ENCODE results near the gene TRAPPC12.

TRAPPC12 gene

GRCh38 chr2:3482363-3482821 is 102.9 kb downstream of the TRAPPC12 start:
- Histone ChIP-seq H3K18ac (ENCODE audit: low read length) (peak overlapping the region; percentile 25), H2BK15ac (ENCODE audit: low read length) (no peak overlapping the region), H2AK5ac (ENCODE audit: low read depth, low read length) (peak overlapping the region; percentile 80), H2BK120ac (ENCODE audit: low read depth, low read length) (no peak overlapping the region), H2BK5ac (ENCODE audit: low read length) (no peak overlapping the region), H3K4ac (ENCODE audit: low read length) (no peak overlapping the region), H2BK12ac (ENCODE audit: low read length) (no peak overlapping the region), H3K4me1 (ENCODE audit: control insufficient read depth in 2 of 2, insufficient read depth in 1 of 2, low read depth in 1 of 2, low read length in 2 of 2) (no peaks in the 10 kb centered on the region), H3K4me2 (ENCODE audit: insufficient read depth, low read length, poor library complexity, severe bottlenecking) (no peak overlapping the region), H4K8ac (ENCODE audit: low read depth, low read length) (no peak overlapping the region), H3K9ac (ENCODE audit: low read depth, low read length, poor library complexity) (no peak overlapping the region), H3K9me3 (replicated peaks in 1 of 2; ENCODE audit: control insufficient read depth in 2 of 2, insufficient read depth in 1 of 2, low read depth in 1 of 2, low read length in 2 of 2) (peaks cover 0 to 19% of the 10 kb centered on the region in 2 donors), H3K27ac (replicated peaks; ENCODE audit: low read length) (no peak overlapping the region), H3K4me3 (ENCODE audit: low read length in 2 of 2) (no peak overlapping the region), H4K91ac (ENCODE audit: low read depth, low read length, poor library complexity) (no peak overlapping the region), H2AFZ (ENCODE audit: low read length) (no peak overlapping the region), H3K36me3 (replicated peaks in 1 of 2; ENCODE audit: control insufficient read depth in 2 of 2, insufficient read depth in 2 of 2, low read length in 2 of 2) (peaks cover 4 to 54% of the 10 kb centered on the region in 2 donors), H3K23ac (ENCODE audit: low read depth, low read length, poor library complexity) (peak overlapping the region; percentile 78), H3K79me1 (ENCODE audit: low read depth, low read length) (peaks cover 2% of the 10 kb centered on the region), H3K14ac (ENCODE audit: low read length) (peak overlapping the region; percentile 9), H3K27me3 (ENCODE audit: control insufficient read depth in 3 of 3, insufficient read depth in 3 of 3, low read depth in 1 of 3, low read length in 3 of 3) (no peaks in the 10 kb centered on the region)
- DNase-seq (ENCODE audit: low spot score): no peak
- WGBS, 2 donors (ENCODE audit: extremely low coverage in 2 of 2, insufficient read length in 2 of 2, insufficient replicate concordance in 1 of 2): no CpG with 5 or more reads among the region's 20 CpGs

GRCh38 chr2:3483227-3483985 is 103.9 kb downstream of the TRAPPC12 start:
- Histone ChIP-seq H2AK5ac (ENCODE audit: low read depth, low read length) (peak overlapping the region; percentile 50), H4K91ac (ENCODE audit: low read depth, low read length, poor library complexity) (no peak overlapping the region), H3K4me1 (ENCODE audit: control insufficient read depth in 2 of 2, insufficient read depth in 1 of 2, low read depth in 1 of 2, low read length in 2 of 2) (no peaks in the 10 kb centered on the region), H3K79me1 (ENCODE audit: low read depth, low read length) (peaks cover 2% of the 10 kb centered on the region), H3K36me3 (replicated peaks in 1 of 2; ENCODE audit: control insufficient read depth in 2 of 2, insufficient read depth in 2 of 2, low read length in 2 of 2) (peaks cover 4 to 48% of the 10 kb centered on the region in 2 donors), H3K23ac (ENCODE audit: low read depth, low read length, poor library complexity) (peak overlapping the region; percentile 29), H3K4ac (ENCODE audit: low read length) (no peak overlapping the region), H3K4me2 (ENCODE audit: insufficient read depth, low read length, poor library complexity, severe bottlenecking) (no peak overlapping the region), H2BK5ac (ENCODE audit: low read length) (no peak overlapping the region), H3K9me3 (replicated peaks in 1 of 2; ENCODE audit: control insufficient read depth in 2 of 2, insufficient read depth in 1 of 2, low read depth in 1 of 2, low read length in 2 of 2) (peaks cover 0 to 21% of the 10 kb centered on the region in 2 donors), H3K9ac (ENCODE audit: low read depth, low read length, poor library complexity) (peak overlapping the region; percentile 63), H3K14ac (ENCODE audit: low read length) (no peak overlapping the region), H3K4me3 (ENCODE audit: low read length in 2 of 2) (no peak overlapping the region), H4K8ac (ENCODE audit: low read depth, low read length) (no peak overlapping the region), H2BK12ac (ENCODE audit: low read length) (no peak overlapping the region), H2BK15ac (ENCODE audit: low read length) (no peak overlapping the region), H2BK120ac (ENCODE audit: low read depth, low read length) (no peak overlapping the region), H3K18ac (ENCODE audit: low read length) (no peak overlapping the region), H3K27ac (replicated peaks; ENCODE audit: low read length) (no peak overlapping the region), H2AFZ (ENCODE audit: low read length) (no peak overlapping the region), H3K27me3 (ENCODE audit: control insufficient read depth in 3 of 3, insufficient read depth in 3 of 3, low read depth in 1 of 3, low read length in 3 of 3) (no peaks in the 10 kb centered on the region)
- DNase-seq (ENCODE audit: low spot score): no peak
- no CpG with 5 or more reads among the region's 30 CpGs for WGBS, 2 donors (ENCODE audit: extremely low coverage in 2 of 2, insufficient read length in 2 of 2, insufficient replicate concordance in 1 of 2)

- Histone ChIP-seq H2AK5ac (ENCODE audit: low read depth, low read length) (peak overlapping the region; percentile 50), H2AFZ (ENCODE audit: low read length) (no peak overlapping the region), H4K91ac (ENCODE audit: low read depth, low read length, poor library complexity) (no peak overlapping the region), H2BK12ac (ENCODE audit: low read length) (no peak overlapping the region), H3K14ac (ENCODE audit: low read length) (no peak overlapping the region), H3K23ac (ENCODE audit: low read depth, low read length, poor library complexity) (peak overlapping the region; percentile 86), H2BK15ac (ENCODE audit: low read length) (no peak overlapping the region), H3K18ac (ENCODE audit: low read length) (peak overlapping the region; percentile 45), H3K4me2 (ENCODE audit: insufficient read depth, low read length, poor library complexity, severe bottlenecking) (no peak overlapping the region), H3K9me3 (replicated peaks in 1 of 2; ENCODE audit: control insufficient read depth in 2 of 2, insufficient read depth in 1 of 2, low read depth in 1 of 2, low read length in 2 of 2) (peaks cover 0 to 21% of the 10 kb centered on the region in 2 donors), H3K79me1 (ENCODE audit: low read depth, low read length) (peaks cover 2% of the 10 kb centered on the region), H3K36me3 (replicated peaks in 1 of 2; ENCODE audit: control insufficient read depth in 2 of 2, insufficient read depth in 2 of 2, low read length in 2 of 2) (peaks cover 1 to 40% of the 10 kb centered on the region in 2 donors), H4K8ac (ENCODE audit: low read depth, low read length) (no peak overlapping the region), H2BK5ac (ENCODE audit: low read length) (no peak overlapping the region), H3K27me3 (ENCODE audit: control insufficient read depth in 3 of 3, insufficient read depth in 3 of 3, low read depth in 1 of 3, low read length in 3 of 3) (no peaks in the 10 kb centered on the region), H3K4me1 (ENCODE audit: control insufficient read depth in 2 of 2, insufficient read depth in 1 of 2, low read depth in 1 of 2, low read length in 2 of 2) (peaks cover 2 to 3% of the 10 kb centered on the region in 2 donors), H3K4me3 (ENCODE audit: low read length in 2 of 2) (no peak overlapping the region), H3K4ac (ENCODE audit: low read length) (no peak overlapping the region), H3K9ac (ENCODE audit: low read depth, low read length, poor library complexity) (peak overlapping the region; percentile 37), H3K27ac (replicated peaks; ENCODE audit: low read length) (no peak overlapping the region), H2BK120ac (ENCODE audit: low read depth, low read length) (no peak overlapping the region)
- no peak for DNase-seq (ENCODE audit: low spot score)
- no CpG with 5 or more reads among the region's 34 CpGs for WGBS, 2 donors (ENCODE audit: extremely low coverage in 2 of 2, insufficient read length in 2 of 2, insufficient replicate concordance in 1 of 2)
Measured at GRCh38 chr2:3483986-3484960, 104.8 kb downstream of the TRAPPC12 start.

Data from neuronal stem cell (in vitro differentiated cells).